Measurements from ENCODE around the gene TAF9. TPM values are rescaled to one million over a fixed set of nuclear protein-coding genes. Genes with fewer than 3 reads are reported as not detected.

The TAF9 gene
- total RNA-seq, 3 donors from 2014 or later: 36.5 to 47.7 (median 36.8) TPM

- no peak for TF ChIP-seq CTCF (IDR thresholded peaks at IDR 0.05)
- Histone ChIP-seq H3K36me3 (ENCODE audit: low read depth) (no peaks in the 10 kb centered on the region), H3K4me3 (no peak overlapping the region), H3K9me3 (no peaks in the 10 kb centered on the region), H3K4me1 (ENCODE audit: low read depth) (no peaks in the 10 kb centered on the region)
- ATAC-seq: no peak
- intact Hi-C loops (cut with DNase I, micrococcal nuclease): no loop called here
- no peak for DNase-seq
These were observed 51.9 kb downstream of the TAF9 start for GRCh38 chr5:69317391-69317790.

- DNase-seq (no peak), ATAC-seq (no peak)
- H3K36me3 ChIP-seq (ENCODE audit: low read depth): no peaks in the 10 kb centered on the region
- no peaks in the 10 kb centered on the region for H3K4me1 ChIP-seq (ENCODE audit: low read depth)
- H3K9me3 ChIP-seq: no peaks in the 10 kb centered on the region
- TF ChIP-seq CTCF (IDR thresholded peaks at IDR 0.05): no peak
- intact Hi-C loops (cut with DNase I, micrococcal nuclease): no loop called here
- no peak overlapping the region for H3K4me3 ChIP-seq
These were observed 53.3 kb downstream of the TAF9 start for GRCh38 chr5:69315972-69316371.

Other genes with a start within 250 kb of the TAF9 start
- 10 to 100 TPM in 2 of 3 donors, 1 to 10 TPM in 1; 9.5 to 54.7 (median 10.7) TPM for gene CCNB1, start 202.4 kb downstream of the TAF9 start, total RNA-seq
- 1 to 10 TPM; 1.5 to 9.6 (median 1.6) TPM for gene CENPH, start 179.9 kb downstream of the TAF9 start, total RNA-seq
- 10 to 100 TPM; 18.3 to 22.7 (median 22.0) TPM for gene CDK7, start 134.6 kb downstream of the TAF9 start, total RNA-seq
- gene CCDC125, start 36.7 kb downstream of the TAF9 start, total RNA-seq: 10 to 100 TPM; 15.9 to 25.4 (median 24.2) TPM
- gene AK6, start within 50 bp of the TAF9 start, total RNA-seq: 10 to 100 TPM; 21.4 to 35.8 (median 28.5) TPM
- gene RAD17, start 298 bp upstream of the TAF9 start, total RNA-seq: 10 to 100 TPM; 15.8 to 20.9 (median 17.6) TPM
- 10 to 100 TPM; 22.9 to 63.1 (median 48.0) TPM for gene MARVELD2, start 45.6 kb upstream of the TAF9 start, total RNA-seq
- gene OCLN, start 123.3 kb upstream of the TAF9 start, total RNA-seq: 100 to 1,000 TPM in 2 of 3 donors, 10 to 100 TPM in 1; 50.2 to 134 (median 130) TPM
- gene GTF2H2C, start 190.7 kb upstream of the TAF9 start, total RNA-seq: 10 to 100 TPM; 25.7 to 39.1 (median 26.4) TPM

All from mucosa of descending colon (tissue), 3 donors.